ENCODE data around the gene P2RY12. TPM values are rescaled to one million over a fixed set of nuclear protein-coding genes. Genes with fewer than 3 reads are reported as not detected.
"Not testable (repeated sequence)": the region's sequence is repeated elsewhere in the genome, so short reads cannot be mapped to it uniquely, and the experiment has no call there.

Gene P2RY12
- polyA plus RNA-seq, 4 donors, result 0.60 to 1.6 (median 1.3) TPM

- DNase-seq (ENCODE audit: low read depth in 4 of 4, low spot score in 3 of 4), result no peak
These were observed 9.4 kb upstream of the P2RY12 start for GRCh38 chr3:151393941-151394340.

- no peak for DNase-seq (ENCODE audit: low read depth in 4 of 4, low spot score in 3 of 4)
These were observed 8.7 kb upstream of the P2RY12 start for GRCh38 chr3:151393146-151393830.

GRCh38 chr3:151392191-151392590 lies 7.6 kb upstream of the P2RY12 start:
- DNase-seq (ENCODE audit: low read depth in 4 of 4, low spot score in 3 of 4), result not testable (repeated sequence)

GRCh38 chr3:151391720-151392119 lies 7.2 kb upstream of the P2RY12 start:
- no peak for DNase-seq (ENCODE audit: low read depth in 4 of 4, low spot score in 3 of 4)

- no peak for DNase-seq (ENCODE audit: low read depth in 4 of 4, low spot score in 3 of 4)
These were observed 3.3 kb upstream of the P2RY12 start for GRCh38 chr3:151387842-151388241.

- no peak for DNase-seq (ENCODE audit: low read depth in 4 of 4, low spot score in 3 of 4)
These were observed 2.9 kb upstream of the P2RY12 start for GRCh38 chr3:151387432-151387831.

- DNase-seq (ENCODE audit: low read depth in 4 of 4, low spot score in 3 of 4), result no peak
These were observed 1.5 kb upstream of the P2RY12 start for GRCh38 chr3:151386056-151386455.

GRCh38 chr3:151383956-151384355 lies 597 bp downstream of the P2RY12 start:
- DNase-seq (ENCODE audit: low read depth in 4 of 4, low spot score in 3 of 4), result no peak

GRCh38 chr3:151383111-151383510 lies 1.4 kb downstream of the P2RY12 start:
- DNase-seq (ENCODE audit: low read depth in 4 of 4, low spot score in 3 of 4), result no peak

- no peak for DNase-seq (ENCODE audit: low read depth in 4 of 4, low spot score in 3 of 4)
These were observed 1.9 kb downstream of the P2RY12 start for GRCh38 chr3:151382671-151383070.

- no peak for DNase-seq (ENCODE audit: low read depth in 4 of 4, low spot score in 3 of 4)
These were observed 5.3 kb downstream of the P2RY12 start for GRCh38 chr3:151379083-151379734.

- DNase-seq (ENCODE audit: low read depth in 4 of 4, low spot score in 3 of 4), result no peak
These were observed 6.7 kb downstream of the P2RY12 start for GRCh38 chr3:151377768-151378385.

GRCh38 chr3:151372063-151372820 lies 12.3 kb downstream of the P2RY12 start:
- DNase-seq (ENCODE audit: low read depth in 4 of 4, low spot score in 3 of 4), result no peak

GRCh38 chr3:151371526-151371925 lies 13.0 kb downstream of the P2RY12 start:
- DNase-seq (ENCODE audit: low read depth in 4 of 4, low spot score in 3 of 4), result no peak

- no peak for DNase-seq (ENCODE audit: low read depth in 4 of 4, low spot score in 3 of 4)
These were observed 17.1 kb downstream of the P2RY12 start for GRCh38 chr3:151367448-151367847.

- no peak for DNase-seq (ENCODE audit: low read depth in 4 of 4, low spot score in 3 of 4)
These were observed 17.6 kb downstream of the P2RY12 start for GRCh38 chr3:151366993-151367392.

GRCh38 chr3:151362751-151363174 lies 21.8 kb downstream of the P2RY12 start:
- no peak for DNase-seq (ENCODE audit: low read depth in 4 of 4, low spot score in 3 of 4)

GRCh38 chr3:151357463-151357850 lies 27.1 kb downstream of the P2RY12 start:
- no peak for DNase-seq (ENCODE audit: low read depth in 4 of 4, low spot score in 3 of 4)

GRCh38 chr3:151356794-151357462 lies 27.6 kb downstream of the P2RY12 start:
- no peak for DNase-seq (ENCODE audit: low read depth in 4 of 4, low spot score in 3 of 4)

- no peak for DNase-seq (ENCODE audit: low read depth in 4 of 4, low spot score in 3 of 4)
These were observed 32.9 kb downstream of the P2RY12 start for GRCh38 chr3:151351648-151352047.

GRCh38 chr3:151351219-151351618 lies 33.3 kb downstream of the P2RY12 start:
- no peak for DNase-seq (ENCODE audit: low read depth in 4 of 4, low spot score in 3 of 4)
